Natural killer cell (primary cell): ENCODE measurements around the gene RRAGD. TPM values are rescaled to one million over a fixed set of nuclear protein-coding genes. Genes with fewer than 3 reads are reported as not detected.

Experiments
- ATAC-seq, 3 donors: fragments of 150-1000 bp in 2 of 3; fragments of 200-7000 bp in 1 of 3; cut with Tn5 transposase; 1 replicate in 1 of 3; 2 replicates in 2 of 3; pipeline ENCODE4 v1.10.0; 2021; ENCODE audit warnings: mild to moderate bottlenecking in 2 of 3, moderate library complexity in 2 of 3
- DNase-seq, 2 donors: peaks; one replicate each; pipeline versions ENCODE4 v3.0.0 to v3.0.0-alpha.2; 2013 to 2021; ENCODE audit warnings: mixed read lengths in 1 of 2
- H3K27ac ChIP-seq: one replicate; pipeline ENCODE4 v1.5.1; 2013; ENCODE audit warnings: mild to moderate bottlenecking, low read length
- H3K27me3 ChIP-seq: one replicate; pipeline ENCODE4 v1.6.1; 2013; ENCODE audit warnings: low read length; ENCODE audit not compliant: control insufficient read depth, insufficient read depth
- H3K36me3 ChIP-seq: one replicate; pipeline ENCODE4 v1.6.1; 2013; ENCODE audit warnings: low read length; ENCODE audit not compliant: control insufficient read depth, insufficient read depth
- H3K4me1 ChIP-seq: one replicate; pipeline ENCODE4 v1.6.1; 2013; ENCODE audit warnings: low read length; ENCODE audit not compliant: control insufficient read depth, insufficient read depth
- H3K4me3 ChIP-seq: one replicate; pipeline ENCODE4 v1.5.1; 2013; ENCODE audit warnings: low read length
- H3K9me3 ChIP-seq: one replicate; pipeline ENCODE4 v1.6.1; 2013; ENCODE audit warnings: low read length; ENCODE audit not compliant: control insufficient read depth, insufficient read depth
- H3K27ac Mint-ChIP-seq, 2 donors: one replicate each; pipeline ENCODE4 v1.8.0; 2022; ENCODE audit warnings: mild to moderate bottlenecking in 2 of 2, mixed read lengths in 2 of 2, moderate library complexity in 1 of 2
- H3K27me3 Mint-ChIP-seq, 2 donors: one replicate each; pipeline ENCODE4 v1.8.0; 2022; ENCODE audit warnings: low read depth in 2 of 2, mixed read lengths in 2 of 2
- H3K36me3 Mint-ChIP-seq: one replicate; pipeline ENCODE4 v1.8.0; 2022; ENCODE audit warnings: mixed read lengths
- H3K4me1 Mint-ChIP-seq, 2 donors: one replicate each; pipeline ENCODE4 v1.8.0; 2022; ENCODE audit warnings: mixed read lengths in 2 of 2
- H3K4me3 Mint-ChIP-seq: one replicate; pipeline ENCODE4 v1.8.0; 2022; ENCODE audit warnings: mild to moderate bottlenecking, moderate library complexity, mixed read lengths
- H3K9me3 Mint-ChIP-seq, 2 donors: one replicate each; pipeline ENCODE4 v1.8.0; 2022; ENCODE audit warnings: mixed read lengths in 2 of 2
- CTCF ChIP-seq: fragments of 200-600 bp; IDR thresholded peaks from one replicate; pipeline ENCODE4 v1.8.0; 2022; ENCODE audit warnings: antibody characterized with exemption
- WGBS: methylation state at CpG from one replicate; pipeline ENCODE4 v1.1.7; 2013; ENCODE audit warnings: missing lambda C conversion rate; ENCODE audit not compliant: insufficient coverage; 5-methylcytosine and 5-hydroxymethylcytosine counted together
- intact Hi-C: fragments of 100-400 bp; cut with micrococcal nuclease; formaldehyde crosslinking; loops from one replicate; pipeline ENCODE4 v1.14.2; 2022
- total RNA-seq, 4 donors: library from RNA; stranded (reverse); fragments of 120-200 nt in 1 of 4; gene quantifications; one replicate each; pipeline versions ENCODE4 v1.2.3 to v1.2.4, GENCODE V29; 2013 to 2022

The RRAGD gene
- total RNA-seq, 3 donors from 2014 or later (not counting 1 experiment from before 2014, with no cell fraction given): 0.43 to 4.4 (median 1.8) TPM

GRCh38 chr6:89416796-89417195 is 4.7 kb upstream of the RRAGD start:
- intact Hi-C loops: no loop called here
- Histone ChIP-seq H3K9me3 (no peaks in the 10 kb centered on the region), H3K27ac (no peak overlapping the region), H3K4me1 (peaks cover 10% of the 10 kb centered on the region), H3K27me3 (peaks cover 13% of the 10 kb centered on the region), H3K36me3 (no peaks in the 10 kb centered on the region), H3K4me3 (no peak overlapping the region)
- 100% methylated on average over 1 of the region's 1 CpG for WGBS
- Mint-ChIP-seq H3K27ac (no peak overlapping the region), H3K27me3 (peaks cover 22 to 41% of the 10 kb centered on the region in 2 donors), H3K4me1 (peaks cover 5 to 13% of the 10 kb centered on the region in 2 donors), H3K9me3 (no peaks in the 10 kb centered on the region), H3K36me3 (no peaks in the 10 kb centered on the region), H3K4me3 (no peak overlapping the region)
- DNase-seq: no peak
- ATAC-seq: no peak
- no peak for TF ChIP-seq CTCF

GRCh38 chr6:89415185-89415584 is 3.1 kb upstream of the RRAGD start:
- no peak for ATAC-seq
- Mint-ChIP-seq H3K36me3 (no peaks in the 10 kb centered on the region), H3K27ac (no peak overlapping the region), H3K27me3 (peaks cover 26 to 49% of the 10 kb centered on the region in 2 donors), H3K4me1 (peaks cover 5 to 18% of the 10 kb centered on the region in 2 donors), H3K4me3 (no peak overlapping the region), H3K9me3 (no peaks in the 10 kb centered on the region)
- Histone ChIP-seq H3K36me3 (no peaks in the 10 kb centered on the region), H3K27ac (no peak overlapping the region), H3K9me3 (no peaks in the 10 kb centered on the region), H3K27me3 (peaks cover 16% of the 10 kb centered on the region), H3K4me1 (peaks cover 19% of the 10 kb centered on the region), H3K4me3 (no peak overlapping the region)
- intact Hi-C loops: no loop called here
- WGBS: 93% methylated on average over 2 of the region's 2 CpGs
- no peak for TF ChIP-seq CTCF
- no peak for DNase-seq

- Histone ChIP-seq H3K27me3 (peaks cover 16% of the 10 kb centered on the region), H3K4me3 (no peak overlapping the region), H3K4me1 (peaks cover 19% of the 10 kb centered on the region), H3K9me3 (no peaks in the 10 kb centered on the region), H3K27ac (no peak overlapping the region), H3K36me3 (no peaks in the 10 kb centered on the region)
- H3K27ac Mint-ChIP-seq: no peak overlapping the region
- peaks cover 28 to 50% of the 10 kb centered on the region in 2 donors for H3K27me3 Mint-ChIP-seq
- H3K4me1 Mint-ChIP-seq: peaks cover 5 to 18% of the 10 kb centered on the region in 2 donors
- intact Hi-C loops: no loop called here
- no peaks in the 10 kb centered on the region for H3K36me3 Mint-ChIP-seq
- WGBS: 38% methylated on average over 2 of the region's 2 CpGs
- no peak overlapping the region for H3K4me3 Mint-ChIP-seq
- H3K9me3 Mint-ChIP-seq: no peaks in the 10 kb centered on the region
- no peak for DNase-seq
- TF ChIP-seq CTCF: no peak
- no peak for ATAC-seq
These were observed 2.1 kb upstream of the RRAGD start for GRCh38 chr6:89414215-89414614.

- ATAC-seq: no peak
- 8% methylated on average over 8 of the region's 9 CpGs for WGBS
- Histone ChIP-seq H3K4me3 (no peak overlapping the region), H3K4me1 (peaks cover 19% of the 10 kb centered on the region), H3K36me3 (no peaks in the 10 kb centered on the region), H3K27ac (no peak overlapping the region), H3K9me3 (no peaks in the 10 kb centered on the region), H3K27me3 (peaks cover 16% of the 10 kb centered on the region)
- intact Hi-C loops: no loop called here
- DNase-seq: no peak
- Mint-ChIP-seq H3K27ac (peak overlapping the region in 1 of 2 donors; percentile 82), H3K4me1 (peaks cover 5 to 18% of the 10 kb centered on the region in 2 donors), H3K36me3 (no peaks in the 10 kb centered on the region), H3K4me3 (peak overlapping the region; percentile 91), H3K9me3 (no peaks in the 10 kb centered on the region), H3K27me3 (peaks cover 32 to 50% of the 10 kb centered on the region in 2 donors)
- no peak for TF ChIP-seq CTCF
These were observed 930 bp upstream of the RRAGD start for GRCh38 chr6:89413006-89413400.
